SU-DHL-6 (cell line): ENCODE measurements around the gene WDR5.

ENCODE experiments used
- EZH2phosphoT487 ChIP-seq: fragments of 200-600 bp; sonication (generic), shearing (Covaris generic); conservative IDR thresholded peaks from 2 replicates; pipeline ENCODE4 v1.6.1; 2018; ENCODE audit warnings: mild to moderate bottlenecking, antibody characterized with exemption, low read length, moderate library complexity, mixed read lengths
- TF ChIP-seq, protein P1 (sequence below): fragments of 200-600 bp; sonication (generic); IDR thresholded peaks from one replicate; pipeline ENCODE4 v1.5.1; 2017; ENCODE audit warnings: antibody characterized with exemption, mild to moderate bottlenecking, low read length, moderate library complexity; ENCODE audit not compliant: insufficient read depth, poor library complexity, severe bottlenecking

DNA sequence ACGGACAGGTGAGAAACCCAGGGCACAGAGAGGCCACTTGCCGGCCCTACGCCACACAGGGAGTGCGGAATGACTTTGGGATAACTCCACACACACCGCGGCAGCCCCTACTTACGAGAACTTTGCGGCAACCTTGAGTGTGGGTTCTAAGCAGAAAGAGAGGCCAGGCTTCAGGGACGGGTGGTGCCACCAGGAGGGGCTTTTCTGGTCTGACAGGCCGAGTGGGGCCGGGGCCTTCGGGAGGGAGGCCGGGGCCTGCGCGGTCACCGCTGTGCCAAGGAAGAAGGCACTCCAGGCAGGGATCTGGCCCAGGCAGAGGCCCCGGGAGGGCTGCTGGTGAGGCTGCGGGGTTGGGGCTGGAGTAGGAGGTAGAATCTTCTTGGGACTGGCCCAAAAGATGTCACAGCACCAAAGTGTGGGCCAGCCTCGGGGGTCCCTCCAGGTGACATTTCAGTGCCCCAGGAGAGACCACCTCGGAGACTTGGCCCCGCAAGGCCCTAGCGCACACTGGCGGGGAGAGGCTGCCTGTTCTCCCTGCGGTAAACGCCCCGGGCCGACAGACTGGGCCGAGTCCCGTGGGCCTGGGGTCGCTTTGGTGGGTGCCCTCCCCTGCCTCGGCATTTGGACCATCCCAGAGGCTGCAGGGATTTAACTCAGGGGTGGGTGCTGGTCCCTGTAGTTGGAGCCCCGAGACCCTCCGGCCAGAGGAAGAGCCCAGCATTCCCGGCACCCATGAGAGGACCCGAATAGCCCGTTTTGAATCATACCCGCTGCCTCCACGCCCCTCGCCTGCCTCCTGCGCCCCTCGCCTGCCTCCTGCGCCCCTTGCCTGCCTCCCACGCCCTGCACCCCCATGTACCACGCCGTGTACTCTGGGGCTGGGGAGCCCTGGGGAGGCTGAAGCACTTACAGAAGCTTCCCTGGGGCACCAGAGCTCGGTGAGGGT lies 37.5 kb downstream of the WDR5 start:
- TF ChIP-seq, protein P1, sequence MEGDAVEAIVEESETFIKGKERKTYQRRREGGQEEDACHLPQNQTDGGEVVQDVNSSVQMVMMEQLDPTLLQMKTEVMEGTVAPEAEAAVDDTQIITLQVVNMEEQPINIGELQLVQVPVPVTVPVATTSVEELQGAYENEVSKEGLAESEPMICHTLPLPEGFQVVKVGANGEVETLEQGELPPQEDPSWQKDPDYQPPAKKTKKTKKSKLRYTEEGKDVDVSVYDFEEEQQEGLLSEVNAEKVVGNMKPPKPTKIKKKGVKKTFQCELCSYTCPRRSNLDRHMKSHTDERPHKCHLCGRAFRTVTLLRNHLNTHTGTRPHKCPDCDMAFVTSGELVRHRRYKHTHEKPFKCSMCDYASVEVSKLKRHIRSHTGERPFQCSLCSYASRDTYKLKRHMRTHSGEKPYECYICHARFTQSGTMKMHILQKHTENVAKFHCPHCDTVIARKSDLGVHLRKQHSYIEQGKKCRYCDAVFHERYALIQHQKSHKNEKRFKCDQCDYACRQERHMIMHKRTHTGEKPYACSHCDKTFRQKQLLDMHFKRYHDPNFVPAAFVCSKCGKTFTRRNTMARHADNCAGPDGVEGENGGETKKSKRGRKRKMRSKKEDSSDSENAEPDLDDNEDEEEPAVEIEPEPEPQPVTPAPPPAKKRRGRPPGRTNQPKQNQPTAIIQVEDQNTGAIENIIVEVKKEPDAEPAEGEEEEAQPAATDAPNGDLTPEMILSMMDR, result no peak
- no peak for TF ChIP-seq EZH2phosphoT487
